GM18861 (cell line): ENCODE results near the gene DTNBP1.

Experiments
- ATAC-seq: cut with Tn5 transposase; IDR thresholded peaks from one replicate; pipeline ENCODE4 v1.9.1; 2021; ENCODE audit not compliant: unreplicated experiment

The DTNBP1 gene

GRCh38 chr6:15536198-15536955 is 126.5 kb downstream of the DTNBP1 start:
- ATAC-seq = no peak

DNA sequence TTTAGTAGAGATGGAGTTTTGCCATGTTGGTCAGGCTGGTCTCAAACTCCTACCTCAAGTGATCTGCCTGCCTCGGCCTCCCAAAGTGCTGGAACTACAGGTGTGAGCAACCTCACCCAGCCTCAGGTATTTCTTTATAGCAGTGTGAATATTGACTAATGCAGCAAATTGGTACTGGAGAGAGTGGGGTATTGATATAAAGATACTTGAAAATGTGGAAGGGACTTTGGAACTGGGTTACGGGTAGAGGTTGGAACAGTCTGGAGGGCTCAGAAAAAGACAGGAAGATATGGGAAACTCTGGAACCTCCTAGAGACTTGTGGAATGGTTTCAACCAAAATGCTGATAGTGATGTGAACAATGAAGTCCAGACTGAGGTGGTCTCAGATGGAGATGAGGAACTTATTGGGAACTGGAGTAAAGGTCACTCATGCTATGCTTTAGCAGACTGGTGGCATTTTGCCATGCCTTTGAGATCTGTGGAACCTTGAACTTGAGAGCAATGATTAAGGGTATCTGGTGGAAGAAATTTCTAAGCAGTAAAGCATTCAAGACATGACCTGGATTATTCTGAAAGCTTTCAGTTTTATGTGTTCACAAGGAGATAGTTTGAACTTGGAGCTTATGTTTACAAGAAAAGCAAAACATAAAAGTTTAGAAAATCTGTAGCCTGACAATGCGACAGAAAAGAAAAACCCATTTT is 127.2 kb downstream of the DTNBP1 start:
- ATAC-seq = no peak

DNA sequence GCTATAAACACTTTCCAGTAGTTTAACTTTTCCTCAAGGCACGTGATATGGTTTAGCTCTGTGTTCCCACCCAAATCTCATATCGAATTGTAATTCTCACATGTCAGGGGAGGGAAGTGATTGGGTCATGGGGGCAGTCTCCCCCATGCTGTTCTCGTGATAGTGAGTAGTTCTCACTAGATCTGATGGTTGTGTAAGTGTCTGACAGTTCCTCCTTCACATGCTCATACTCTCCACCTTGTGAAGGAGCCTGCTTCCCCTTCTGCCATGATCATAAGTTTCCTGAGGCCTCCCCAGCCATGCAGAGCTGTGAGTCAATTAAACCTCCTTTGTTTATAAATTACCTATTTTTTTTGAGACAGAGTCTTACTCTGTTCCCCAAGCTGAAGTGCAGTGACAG is 127.9 kb downstream of the DTNBP1 start:
- no peak for ATAC-seq

GRCh38 chr6:15533379-15534026 is 129.3 kb downstream of the DTNBP1 start:
- ATAC-seq = no peak

GRCh38 chr6:15531973-15532372 is 130.9 kb downstream of the DTNBP1 start:
- no peak for ATAC-seq

DNA sequence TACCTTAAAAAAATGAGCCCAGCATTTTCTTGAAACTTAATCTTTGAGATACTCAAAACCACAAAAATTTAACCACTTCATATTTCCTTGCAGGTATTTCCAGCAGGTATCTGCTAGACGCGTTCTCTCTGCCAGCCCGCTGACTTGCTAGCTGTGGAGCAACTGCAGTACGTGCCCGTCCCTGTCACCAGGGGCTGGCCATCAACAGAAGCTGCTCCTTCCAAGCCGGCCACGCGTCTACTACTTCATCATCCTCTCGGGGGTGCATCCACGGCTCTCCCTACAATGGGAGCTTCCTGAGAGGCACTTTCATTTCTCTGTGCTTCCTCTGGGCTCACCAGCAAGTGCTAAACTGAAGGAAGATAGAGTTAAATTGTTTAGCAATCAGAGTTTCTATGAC is 132.4 kb downstream of the DTNBP1 start:
- no peak for ATAC-seq

DNA sequence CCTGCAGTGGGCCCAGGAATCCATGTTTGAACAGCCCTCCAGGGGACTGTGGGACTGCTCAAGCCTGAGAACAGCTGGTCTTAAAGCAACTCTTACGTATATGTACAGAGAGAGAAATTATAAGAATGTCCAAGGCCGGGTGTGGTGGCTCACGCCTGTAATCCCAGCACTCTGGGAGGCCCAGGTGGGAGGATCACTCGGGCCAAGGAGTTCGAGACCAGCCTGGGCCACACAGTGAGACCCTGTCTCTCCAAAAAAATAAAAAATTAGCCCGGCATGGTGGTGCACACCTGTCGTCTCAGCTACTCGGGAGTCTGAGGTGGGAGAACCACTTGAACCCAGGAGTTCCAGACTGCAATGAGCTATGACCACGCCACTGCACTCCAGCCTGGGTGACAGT is 134.0 kb downstream of the DTNBP1 start:
- no peak for ATAC-seq

DNA sequence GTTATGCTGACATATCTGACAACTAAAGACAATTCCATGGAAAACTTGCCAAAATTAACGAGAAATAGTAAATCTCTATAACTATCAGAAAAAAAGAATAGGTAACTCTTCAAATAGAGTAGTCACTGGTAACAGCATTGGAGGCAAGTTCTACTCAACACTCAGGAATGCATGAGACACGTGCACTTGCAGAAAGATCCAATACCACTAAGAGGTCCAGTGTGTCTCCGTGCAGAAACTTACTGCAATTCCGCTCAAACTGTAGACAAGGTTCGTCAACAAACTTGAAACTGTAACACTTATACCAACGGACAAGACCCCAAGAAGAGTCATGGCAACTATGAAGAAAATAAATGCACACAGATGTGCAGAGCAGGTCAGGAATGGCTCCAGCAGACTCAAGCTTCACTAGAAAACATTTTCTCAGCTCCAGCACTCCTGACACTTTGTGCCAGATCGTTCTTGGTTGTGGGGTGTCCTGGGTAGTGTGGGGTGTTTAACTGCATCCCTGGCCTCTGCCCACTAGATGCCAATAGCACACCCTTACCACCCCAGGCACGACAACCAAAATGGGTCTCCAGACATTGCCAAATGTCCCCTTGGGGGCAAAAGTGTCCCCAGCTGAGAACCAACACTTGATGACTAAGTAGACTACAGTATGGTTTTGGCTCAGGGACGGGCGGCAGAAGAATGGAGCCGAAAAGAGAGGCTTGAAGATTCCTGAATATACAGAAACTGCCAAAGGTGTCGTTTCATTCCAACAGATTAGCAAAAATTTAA is 134.8 kb downstream of the DTNBP1 start:
- no peak for ATAC-seq

DNA sequence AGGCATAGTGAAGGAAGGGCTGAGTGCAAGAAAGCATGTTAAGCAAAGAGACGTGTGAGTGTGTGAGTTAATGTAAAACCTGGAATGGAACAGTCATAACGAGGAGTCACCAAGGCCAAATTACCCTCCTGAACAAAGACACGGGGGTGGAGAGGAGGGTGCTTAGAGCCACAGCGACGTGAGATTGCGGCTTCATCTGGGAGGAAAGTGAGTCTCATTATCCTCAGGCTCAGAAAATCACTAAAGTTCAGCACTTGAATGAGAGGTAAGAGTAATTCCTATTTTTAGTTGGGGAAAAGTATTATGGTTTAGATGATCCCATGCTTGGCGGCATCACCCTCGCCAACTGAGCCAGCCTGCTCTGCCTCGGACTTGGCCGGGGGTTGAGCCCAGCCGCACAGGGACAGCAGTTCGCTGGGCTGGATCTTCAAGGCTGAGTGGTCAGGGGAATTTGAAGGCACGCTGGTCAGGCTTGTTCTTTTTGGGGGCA is 136.6 kb downstream of the DTNBP1 start:
- no peak for ATAC-seq

DNA sequence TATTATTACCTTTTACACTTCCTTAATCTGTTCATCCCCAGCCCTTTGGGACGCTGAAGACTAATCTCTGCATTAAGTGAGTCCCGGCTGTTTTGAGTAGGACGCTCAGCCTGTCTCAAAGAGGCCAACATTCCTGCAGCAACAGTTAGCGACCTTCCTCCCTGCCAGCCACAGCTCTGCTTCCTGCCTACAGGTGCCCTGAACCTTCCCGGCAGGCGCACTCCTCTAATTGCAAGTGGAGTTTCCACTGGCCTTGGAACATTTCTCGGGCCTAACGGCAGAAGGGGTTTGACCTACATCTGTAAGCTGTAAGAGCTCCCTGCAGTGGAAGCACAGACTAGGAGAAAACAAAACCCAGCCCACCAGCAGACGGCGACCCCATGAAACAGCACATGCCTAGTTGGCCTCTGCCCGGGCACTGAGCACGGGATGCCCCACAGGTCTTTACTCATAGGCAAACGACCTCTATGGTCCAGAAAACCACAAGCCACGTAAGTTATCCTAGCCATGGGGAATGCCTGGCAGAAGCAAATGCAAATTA is 137.9 kb downstream of the DTNBP1 start:
- ATAC-seq = no peak

DNA sequence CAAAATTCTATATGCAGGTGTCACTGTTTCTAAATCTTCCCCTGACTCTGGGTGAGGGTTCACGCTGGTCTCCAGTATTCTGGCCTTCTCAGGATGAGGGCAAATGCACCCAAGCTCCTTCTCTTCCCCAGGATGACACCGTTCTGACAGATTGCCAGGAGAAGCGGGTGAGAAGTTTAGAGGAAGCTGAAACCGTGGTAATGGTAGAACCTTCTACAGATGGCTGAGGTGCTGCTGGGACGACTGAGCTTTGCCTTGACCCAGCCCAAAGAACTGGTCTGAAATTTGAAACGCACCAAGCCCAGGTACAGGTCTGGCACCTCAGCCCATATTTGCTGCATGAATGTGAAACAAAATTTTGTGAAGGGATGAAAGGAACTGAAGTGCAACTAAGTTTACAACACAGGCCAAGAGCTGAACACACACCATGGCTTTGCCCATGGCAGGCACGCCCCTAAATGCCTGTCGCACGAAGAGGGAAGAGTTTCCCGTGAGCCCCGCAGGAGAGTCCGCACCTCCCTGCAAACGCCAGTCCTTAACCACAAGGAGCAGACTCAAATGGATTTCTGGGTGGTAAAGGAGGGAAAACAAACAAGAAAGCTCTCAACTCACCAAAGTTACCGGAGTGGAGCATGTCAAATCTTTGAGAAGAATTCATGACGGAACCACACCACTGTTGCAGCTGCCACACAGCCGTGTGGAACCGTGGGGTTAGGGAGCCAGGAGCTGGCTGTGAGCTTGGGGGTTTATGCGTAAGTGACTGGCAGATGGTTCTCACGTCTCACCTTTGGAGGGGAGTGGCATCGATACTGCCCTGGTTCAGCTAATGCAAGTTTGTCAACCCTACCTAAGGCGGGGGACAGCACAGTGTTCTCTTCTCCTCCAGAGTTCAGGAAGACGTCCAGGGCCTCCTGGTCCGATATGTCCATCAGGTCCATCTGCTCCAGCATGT is 138.9 kb downstream of the DTNBP1 start:
- ATAC-seq = no peak

DNA sequence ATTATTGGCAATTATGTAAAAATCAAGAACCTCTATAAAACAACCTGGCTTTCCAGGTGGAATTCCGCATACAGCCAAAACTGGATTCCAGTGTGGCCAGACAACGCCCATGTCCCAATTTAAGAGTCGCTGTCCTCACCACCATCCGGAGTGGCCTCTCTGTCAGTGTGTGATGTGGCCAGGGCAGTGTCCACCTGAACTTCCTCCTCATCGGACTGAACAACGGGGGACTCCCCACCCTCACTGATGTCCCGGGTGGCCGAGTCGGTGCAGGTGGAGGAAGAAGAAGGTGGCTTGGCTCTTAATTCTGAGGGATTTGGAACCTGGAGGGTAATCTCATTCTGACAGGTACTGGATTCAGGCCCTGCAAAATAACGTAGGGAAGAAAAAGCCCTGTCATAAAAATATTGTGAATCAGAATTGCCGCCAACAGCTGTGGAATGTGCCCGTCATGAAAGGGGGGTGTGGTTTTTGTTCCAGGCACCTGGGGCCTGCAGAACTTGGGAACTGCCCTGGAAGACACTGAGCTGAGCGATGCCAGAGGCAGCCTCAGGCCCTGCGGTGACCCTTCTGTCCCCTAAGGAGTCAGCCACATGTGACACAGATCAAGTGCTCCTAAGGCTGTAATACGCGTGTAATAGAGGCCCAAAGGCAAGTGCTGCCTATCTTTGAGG is 139.8 kb downstream of the DTNBP1 start:
- ATAC-seq = no peak

GRCh38 chr6:15522427-15522826 is 140.4 kb downstream of the DTNBP1 start:
- ATAC-seq = no peak

- no peak for ATAC-seq
Measured at GRCh38 chr6:15522026-15522425, 140.8 kb downstream of the DTNBP1 start.

- no peak for ATAC-seq
Measured at GRCh38 chr6:15521582-15521981, 141.2 kb downstream of the DTNBP1 start.

GRCh38 chr6:15520626-15521203 is 142.1 kb downstream of the DTNBP1 start:
- no peak for ATAC-seq

GRCh38 chr6:15519681-15520080 is 143.1 kb downstream of the DTNBP1 start:
- ATAC-seq = no peak

GRCh38 chr6:15518878-15519277 is 143.9 kb downstream of the DTNBP1 start:
- no peak for ATAC-seq

- no peak for ATAC-seq
Measured at GRCh38 chr6:15518057-15518456, 144.8 kb downstream of the DTNBP1 start.
